Daoy (cell line): ENCODE measurements around the gene SHB. TPM values are rescaled to one million over a fixed set of nuclear protein-coding genes. Genes with fewer than 3 reads are reported as not detected.
A peak's percentile ranks its signal among the peaks of the same experiment; 100 is the strongest.
"Not testable (repeated sequence)": the region's sequence is repeated elsewhere in the genome, so short reads cannot be mapped to it uniquely, and the experiment has no call there.

Source experiments
- DNase-seq: peaks from one replicate; pipeline ENCODE4 v3.0.0-alpha.2; 2015; ENCODE audit warnings: low read depth
- total RNA-seq: library from RNA; depleted of rRNA; stranded (reverse); fragments of >200 nt; shearing (Covaris generic); gene quantifications from 2 replicates; pipeline ENCODE4 v1.2.3, GENCODE V29; 2014

Gene SHB
- total RNA-seq, 1 experiment from 2014 or later = 27.4 TPM

DNA sequence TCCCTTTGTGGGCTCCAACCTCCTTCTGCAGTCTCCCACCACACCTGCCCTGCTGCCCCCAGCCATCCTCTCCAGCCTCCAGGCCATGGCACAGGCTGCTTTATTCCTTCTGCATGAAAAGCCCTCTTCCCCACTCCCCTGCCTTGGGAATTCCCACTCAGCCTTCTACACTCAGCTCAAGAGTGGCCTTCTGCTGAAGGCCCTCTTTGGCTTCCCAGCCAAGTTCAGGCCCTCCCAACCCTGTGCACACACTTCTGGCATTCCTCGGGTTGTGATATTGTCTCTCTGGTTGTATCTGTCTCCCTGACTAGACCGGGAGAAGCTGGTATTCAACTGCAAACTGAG lies 5.7 kb downstream of the SHB start:
- DNase-seq = no peak

DNA sequence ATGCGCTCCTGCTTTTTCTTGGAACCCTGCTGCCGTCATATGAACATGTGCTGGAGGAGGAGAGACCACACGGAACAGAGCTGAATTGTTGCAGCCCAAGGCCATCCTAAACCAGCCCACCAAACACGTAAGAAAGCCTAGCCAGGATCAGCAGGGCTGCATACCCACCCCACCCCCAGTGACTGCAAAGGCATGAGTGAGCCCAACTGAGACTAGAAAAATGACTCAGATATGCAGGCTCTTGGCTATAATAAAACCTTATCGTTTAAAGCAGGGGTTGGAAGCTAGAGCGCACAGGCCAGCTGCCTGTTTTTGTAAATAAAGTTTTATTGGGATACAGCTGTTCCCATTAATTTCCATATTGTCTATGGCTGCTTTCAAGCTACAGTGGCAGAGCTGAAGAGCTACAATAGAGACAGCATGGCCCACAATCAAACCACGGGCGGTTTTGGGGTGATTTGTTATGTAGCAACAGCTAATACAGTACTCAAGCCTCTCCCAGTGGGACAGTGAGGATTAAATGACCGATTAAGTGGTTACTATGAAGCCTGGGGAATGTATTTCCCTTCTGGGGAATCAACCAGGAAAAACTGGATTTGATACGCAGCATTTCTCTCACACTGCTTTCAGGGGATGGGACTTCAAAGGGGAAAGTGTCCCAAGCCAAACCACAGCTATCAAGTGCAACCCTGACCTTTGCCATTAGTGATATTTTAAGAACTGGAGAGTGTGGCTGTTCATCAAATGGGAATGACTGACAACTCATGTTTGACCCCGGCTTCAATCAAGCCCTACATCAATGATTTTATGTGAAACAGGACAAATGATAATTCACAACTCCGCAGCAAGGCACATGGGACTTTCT lies 6.3 kb downstream of the SHB start:
- peak; percentile 74 for DNase-seq

DNA sequence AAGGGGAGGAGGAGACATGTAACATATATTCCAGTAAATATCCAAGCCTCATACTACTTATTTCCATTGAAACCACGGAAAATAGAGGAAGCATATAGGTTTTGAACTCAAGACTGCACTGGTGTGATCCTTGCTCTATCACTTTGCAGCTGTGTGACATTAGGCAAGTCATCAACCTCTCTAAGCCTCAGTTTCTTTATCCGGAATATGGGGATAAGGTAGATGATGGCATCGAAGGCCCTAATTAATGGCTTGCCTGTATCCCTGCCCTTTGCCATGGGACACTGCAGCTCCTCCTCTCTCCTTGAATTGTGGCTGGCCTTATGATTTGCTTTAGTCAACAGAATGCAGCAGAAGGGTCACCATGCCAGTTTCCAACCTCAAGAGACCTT lies 6.9 kb downstream of the SHB start:
- DNase-seq = no peak

DNA sequence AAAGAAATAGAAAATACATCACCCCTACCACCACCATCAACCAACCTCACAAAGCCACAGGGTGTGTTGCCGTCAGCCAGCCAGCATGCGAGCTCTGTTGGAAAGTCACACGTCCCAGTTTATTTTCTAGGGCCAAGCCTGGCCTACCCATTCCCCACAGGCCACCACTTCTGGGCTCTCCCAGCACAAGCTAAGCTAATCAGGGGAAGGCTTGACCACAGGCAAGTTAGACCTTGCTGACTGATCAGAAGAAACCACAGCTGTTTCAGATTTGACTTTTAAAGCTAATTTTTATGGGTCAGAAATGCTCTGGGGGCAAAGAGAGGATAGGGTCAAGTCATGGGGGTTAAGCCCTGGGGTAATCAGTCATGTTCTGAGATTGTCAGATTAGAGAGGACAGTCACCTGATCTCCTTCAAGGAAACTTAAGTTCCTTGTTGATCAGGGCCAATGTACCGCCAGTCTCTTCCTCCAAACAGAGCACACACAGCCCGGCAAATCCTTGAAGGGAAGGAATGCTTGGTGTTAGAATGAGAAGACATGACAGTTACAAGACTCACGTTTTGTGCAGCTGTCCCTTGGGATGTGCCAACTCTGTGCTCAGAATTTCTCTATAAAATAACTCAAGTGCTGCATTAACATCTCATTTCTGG lies 7.6 kb downstream of the SHB start:
- DNase-seq = no peak

DNA sequence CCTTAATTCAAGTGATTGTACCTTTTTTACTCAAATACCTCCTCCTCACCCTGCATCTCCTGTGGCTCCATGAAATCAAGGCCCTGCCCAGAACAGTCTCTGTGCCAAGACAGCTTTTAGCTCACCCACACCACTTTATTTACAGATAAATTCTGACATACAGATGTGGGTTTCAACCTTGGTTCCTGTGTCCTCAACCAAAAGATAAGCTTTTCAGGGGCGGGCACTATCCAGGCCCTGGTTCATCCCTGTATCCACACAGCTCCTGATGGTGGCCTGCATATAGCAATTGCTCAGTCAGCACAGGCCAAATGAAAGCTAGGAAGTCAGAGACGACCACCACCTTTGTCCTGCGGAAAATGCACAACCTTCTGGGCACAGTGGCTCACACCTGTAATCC lies 8.3 kb downstream of the SHB start:
- no peak for DNase-seq

DNA sequence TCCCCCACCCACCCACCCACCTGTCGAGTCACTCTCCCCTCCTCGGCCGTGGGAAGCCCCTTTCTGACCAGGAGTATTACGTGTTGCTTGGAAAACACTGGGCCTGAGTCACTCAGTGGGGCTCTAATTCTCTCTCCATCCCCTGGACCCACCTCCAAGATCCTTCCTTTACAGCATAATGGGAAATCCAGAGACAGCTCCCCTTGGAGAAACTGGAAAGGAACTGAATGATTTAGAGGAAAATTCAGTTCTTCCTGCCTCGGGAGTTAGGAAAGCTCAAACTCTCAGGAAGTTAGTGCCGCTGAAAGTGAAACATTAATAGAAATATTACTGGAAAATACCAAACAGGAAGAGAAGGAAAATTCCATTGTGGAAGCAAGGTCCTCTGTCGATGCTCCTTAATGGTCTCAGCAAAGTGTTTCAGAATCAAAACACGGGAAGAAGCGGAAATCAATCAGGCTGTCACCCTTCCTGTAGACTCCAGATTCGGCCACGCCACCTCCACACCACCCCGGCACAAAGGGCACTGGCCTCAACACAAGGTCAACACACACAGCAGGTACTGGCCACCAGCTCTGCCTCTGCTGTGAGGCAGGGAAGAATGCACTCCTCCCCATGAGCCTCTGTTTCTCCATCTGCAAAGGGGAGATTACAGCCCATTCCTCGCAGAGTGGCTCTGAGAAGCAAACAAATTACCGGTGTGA lies 9.6 kb downstream of the SHB start:
- DNase-seq = peak; percentile 81

DNA sequence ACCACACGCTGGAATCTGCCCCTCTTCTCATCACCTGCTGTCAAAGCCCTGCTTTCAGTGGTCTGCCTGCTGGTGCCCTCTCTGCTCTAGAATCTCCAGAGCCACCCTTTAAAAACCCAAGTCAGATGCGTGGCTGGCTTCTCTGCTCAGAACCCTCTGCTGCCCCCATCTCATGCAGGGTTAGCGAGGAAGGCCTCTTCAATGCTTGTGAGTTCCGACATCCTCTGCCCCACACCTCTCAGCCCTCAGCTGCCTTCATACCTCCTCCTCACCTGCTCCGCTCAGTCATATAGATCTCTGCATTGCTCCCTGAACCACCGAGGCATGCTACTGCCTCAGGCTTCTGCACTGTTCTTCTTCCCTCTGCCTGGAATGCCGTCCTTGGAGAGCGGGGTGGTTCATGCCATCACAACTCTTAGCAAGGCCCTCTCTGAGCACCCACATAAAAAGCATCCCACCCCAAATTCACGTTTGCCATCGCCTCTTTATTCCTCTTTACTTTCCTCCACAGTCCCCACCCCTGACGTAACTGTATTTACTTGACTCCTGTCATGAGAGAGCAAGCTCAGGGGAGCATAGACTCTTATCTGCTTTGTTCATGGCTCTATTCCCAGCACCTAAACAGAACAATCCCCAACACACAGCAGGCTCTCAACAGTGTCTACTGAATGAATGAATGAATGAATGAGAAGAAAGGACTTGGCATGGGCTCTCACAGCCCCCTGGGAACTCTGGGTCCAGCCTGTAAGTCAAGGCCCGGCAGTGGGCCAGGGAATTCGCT lies 10.4 kb downstream of the SHB start:
- no peak for DNase-seq

DNA sequence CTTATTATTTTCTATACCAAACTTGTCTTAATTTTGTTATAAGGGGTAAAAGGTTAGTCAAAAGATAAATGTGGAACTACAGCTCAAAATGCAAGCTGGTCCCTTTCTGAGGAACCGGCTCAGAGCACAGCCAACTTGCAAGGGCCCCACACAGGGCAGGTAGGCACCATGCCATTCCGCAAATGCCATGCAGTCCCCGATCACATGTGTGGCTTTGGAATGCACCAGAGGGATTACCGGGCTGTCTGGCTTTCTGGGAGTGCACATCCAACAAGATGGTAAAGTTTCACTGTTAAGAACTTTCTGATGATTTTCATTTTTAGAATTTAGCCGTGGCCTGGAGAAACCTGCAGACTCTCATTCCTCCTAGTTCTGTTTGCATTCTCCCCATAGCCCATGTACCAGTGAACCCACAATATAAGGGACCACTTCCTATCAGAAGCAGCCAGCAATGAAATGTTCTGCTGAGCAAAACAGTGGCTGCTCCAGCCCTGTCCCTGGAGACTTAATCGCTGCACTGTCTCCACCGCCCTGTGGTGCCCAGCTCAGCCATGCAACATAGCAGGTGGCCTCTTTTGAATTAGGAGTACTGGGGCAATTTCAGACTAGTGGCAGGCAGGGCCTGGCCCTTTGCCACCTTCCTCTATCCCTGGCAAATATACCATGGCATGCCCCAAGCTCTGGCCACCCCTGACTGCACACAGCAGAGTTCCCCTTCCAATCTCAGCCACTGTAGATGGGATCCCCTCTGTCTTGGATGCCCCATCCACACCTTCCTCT lies 11.4 kb downstream of the SHB start:
- peak; percentile 56 for DNase-seq

DNA sequence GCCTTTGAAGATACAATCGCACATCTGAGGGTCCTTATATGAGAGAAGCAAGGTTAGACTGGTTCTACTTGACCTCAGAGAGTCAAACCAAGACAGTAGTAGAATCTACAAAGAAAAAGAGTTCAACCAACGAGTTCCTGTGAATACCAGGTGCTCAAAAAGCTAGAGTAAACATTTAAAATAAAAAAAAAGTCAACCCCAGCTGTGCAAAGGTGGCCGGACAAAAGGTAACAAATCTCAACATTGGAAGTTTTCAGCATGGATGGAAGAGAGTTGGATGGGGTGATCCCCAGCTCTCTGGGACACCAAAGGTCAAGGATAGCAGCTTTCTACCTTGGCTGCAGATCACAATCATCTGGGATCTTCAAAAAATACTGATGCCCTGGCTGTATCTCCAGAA lies 14.4 kb downstream of the SHB start:
- no peak for DNase-seq

DNA sequence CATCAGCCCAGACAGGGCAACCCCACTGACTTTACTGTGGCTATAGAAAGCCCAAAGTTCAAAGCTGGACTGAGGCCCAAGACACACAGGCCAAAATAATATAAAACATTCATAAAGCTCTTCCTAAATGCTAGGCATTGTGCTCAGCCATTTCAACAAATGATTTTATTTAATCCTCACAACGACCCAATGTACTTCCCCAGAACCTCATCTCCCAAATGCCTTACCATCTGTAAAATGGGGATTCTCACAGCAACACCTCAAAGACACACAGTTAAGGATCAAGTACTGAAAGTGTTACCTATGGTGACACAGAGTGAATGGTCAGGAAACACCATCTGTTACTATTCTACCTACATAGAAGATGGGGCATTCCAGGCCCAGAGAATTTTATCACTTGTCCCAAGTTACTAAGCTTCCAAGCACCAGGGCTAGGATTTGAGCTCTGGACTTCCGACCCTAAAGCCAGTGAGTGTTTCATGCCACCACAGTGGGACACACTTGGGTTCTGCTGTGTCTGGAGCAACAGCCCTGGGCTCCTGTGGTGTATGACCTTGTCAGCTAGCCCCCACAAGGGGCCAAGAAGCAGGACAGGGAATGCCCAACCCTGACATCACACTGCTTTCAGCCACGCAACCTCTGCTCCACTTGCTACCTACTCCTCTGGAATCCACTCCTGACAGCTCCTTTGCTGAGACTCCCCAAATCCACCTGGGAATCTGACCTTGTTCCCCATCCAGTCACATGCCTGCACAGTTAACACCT lies 15.1 kb downstream of the SHB start:
- no peak for DNase-seq

DNA sequence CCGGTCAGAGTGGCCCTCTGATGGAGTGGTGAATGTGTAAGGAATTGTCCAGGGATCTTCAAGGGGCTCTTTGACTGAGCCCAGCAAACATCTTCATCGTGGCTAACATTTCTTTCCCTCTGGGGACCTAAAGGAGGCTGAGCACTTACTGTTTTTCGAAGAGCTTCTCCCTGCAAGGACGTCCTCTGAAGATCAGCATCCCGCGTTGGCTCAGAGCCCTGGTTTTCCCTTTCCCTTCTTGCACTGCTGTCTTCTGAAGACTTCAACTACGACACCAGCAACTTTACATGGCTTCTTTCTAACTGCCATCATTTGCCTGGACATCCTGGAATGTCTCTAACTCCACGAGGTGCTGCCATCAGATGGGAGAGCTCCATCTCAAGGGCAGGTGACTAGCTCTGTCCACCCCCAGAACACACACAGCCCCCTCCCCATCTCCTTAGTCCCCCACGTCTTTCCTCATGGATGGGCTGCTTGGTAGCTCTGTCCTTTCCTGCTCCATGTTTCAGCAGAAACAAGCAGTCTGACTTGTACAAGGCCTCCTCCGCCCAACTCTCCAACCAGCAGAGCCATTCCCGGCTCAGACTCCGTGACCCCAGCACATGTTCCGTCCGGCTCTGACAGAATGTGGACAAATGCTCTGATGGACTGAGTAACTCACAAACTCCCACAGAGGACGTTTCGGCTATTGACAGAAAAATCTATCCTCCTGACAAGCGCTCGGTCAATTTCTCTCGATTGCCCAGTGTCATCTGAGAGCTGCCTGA lies 17.1 kb downstream of the SHB start:
- DNase-seq = no peak

DNA sequence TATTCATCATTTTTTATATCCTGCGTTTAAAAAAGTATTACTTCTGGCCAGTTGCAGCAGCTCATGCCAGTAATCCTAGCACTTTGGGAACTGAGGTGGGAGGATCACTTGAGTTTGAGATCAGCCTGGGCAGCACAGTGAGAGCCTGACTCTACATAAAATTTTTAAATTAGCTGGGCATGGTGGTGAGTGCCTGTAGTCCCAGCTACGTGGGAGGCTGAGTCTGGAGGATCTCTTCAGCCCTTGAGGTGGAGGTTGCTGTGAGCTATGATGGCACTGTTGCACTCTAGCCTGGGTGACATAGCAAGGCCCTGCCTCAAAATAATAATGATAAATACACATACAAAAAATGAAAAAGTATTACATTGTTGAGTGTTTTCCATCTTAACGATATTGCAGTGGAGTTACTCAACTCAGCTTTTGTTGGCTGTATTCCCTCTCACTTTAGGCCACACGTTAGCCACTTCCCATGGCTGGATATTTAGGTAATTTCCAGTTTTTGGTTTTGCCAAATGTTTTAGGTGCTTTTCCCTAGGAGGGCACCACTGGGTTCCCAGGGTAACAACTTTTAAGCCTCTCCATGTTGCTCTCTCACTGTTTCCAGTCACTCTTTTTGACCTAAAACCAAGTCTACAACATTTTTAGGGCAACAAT lies 20.6 kb downstream of the SHB start:
- peak; percentile 49 for DNase-seq

DNA sequence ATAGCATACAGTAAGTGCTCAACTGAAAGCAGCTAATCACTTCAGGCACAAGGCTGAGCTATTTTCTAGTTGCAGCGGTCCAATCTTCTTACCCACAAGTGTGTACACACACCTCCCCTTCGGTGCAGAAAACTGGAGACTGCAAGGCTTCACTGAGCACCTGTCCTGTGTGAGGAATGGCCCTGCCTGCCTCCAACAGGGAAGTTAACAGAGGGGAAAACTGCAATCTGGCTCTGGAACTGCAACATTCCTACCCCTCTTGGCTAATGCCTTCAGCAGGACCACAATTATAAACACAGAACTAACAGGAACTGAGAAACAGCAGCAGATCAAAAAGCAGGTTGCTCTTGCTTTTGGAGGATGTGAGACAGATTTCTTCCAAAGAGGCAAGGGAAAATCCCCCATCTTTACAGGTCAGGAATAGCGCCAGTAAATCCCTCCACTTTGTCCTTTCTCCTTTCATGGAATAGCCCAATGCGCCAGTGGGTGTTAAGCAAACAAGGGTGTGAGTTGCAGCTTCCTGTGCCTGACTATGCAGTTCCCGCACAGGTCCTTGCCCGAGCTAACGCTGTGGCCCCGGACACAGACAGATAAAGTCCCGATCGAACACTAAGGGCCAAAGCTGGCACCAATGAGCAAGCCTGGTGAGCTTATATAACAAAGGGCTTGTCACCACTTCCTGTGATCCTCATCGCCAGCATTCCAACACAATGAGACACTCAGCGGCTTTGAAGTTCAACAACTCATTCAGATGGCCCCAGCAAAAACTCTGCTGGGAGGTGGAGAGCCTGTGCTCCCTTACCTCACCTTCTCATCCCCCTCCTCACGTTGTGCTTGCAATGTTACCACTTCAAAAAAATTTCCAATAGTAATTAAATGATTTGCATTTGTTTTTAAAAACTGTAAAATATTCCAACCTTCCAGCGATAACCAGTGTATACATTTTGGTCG lies 21.5 kb downstream of the SHB start:
- peak; percentile 99 for DNase-seq

DNA sequence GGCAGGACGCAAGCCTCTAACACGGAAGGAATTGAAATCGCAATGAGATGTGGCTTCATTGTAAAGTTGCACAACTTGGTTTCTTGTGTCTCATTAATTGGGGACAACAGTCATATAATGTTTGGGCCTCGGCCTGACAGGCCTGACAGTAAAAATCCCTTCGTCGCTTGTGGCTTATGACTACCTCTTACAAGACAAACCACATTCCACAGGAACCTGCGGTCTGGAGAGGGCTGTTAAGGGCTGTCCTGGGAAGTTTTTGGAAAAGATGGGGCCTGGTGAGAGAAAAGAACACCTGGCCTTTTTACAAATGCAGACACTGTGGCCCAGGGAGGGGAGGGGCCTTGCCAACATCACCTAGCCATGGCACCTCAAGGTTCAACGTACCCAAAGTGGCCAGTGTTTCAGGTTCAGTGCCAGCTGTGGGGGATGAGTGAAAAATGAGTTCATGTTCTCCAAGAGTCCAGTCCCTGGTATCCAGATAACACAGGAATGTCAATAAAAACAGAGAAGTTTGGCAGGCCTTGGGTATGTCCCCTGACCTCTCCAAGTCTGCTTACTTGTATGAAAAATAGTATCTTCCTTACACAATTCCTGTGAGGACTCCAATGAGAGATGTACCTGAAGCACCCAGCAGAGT lies 22.2 kb downstream of the SHB start:
- peak; percentile 89 for DNase-seq

DNA sequence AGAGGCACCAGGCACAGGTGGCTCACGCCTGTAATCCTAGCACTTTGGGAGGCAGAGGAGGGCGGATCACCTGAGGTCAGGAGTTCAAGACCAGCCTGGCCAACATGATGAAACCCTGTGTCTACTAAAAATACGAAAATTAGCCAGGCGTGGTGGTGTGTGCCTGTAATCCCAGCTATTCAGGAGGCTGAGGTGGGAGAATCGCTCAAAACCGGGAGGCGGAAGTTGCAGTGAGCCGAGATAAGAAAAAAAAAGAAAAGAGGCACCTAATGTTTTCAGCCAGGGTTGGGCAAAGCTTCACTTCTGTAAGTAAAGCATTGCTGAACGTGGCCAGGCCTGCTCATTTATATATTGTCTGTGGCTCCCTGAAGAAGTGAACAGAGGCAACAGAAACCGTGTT lies 23.1 kb downstream of the SHB start:
- DNase-seq = not testable (repeated sequence)

DNA sequence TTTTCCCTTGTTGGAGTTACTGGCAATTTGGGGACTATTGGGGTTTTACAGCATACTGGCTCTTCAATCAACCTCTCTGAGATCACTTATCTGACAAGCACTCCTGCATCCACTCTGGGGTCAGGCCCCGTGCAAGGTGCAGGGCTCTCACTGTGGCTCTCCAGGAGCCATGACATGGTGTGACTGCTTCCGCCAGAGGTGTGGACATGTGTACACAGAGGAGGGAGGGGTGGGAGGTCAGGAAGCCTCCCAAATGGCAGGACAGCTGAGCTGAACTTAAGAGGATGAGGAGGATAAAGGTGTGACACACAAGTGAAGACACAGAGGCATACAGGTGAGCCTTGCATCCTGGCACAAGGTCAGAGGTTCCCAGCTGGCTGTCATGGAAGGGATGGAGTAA lies 24.3 kb downstream of the SHB start:
- DNase-seq = no peak

DNA sequence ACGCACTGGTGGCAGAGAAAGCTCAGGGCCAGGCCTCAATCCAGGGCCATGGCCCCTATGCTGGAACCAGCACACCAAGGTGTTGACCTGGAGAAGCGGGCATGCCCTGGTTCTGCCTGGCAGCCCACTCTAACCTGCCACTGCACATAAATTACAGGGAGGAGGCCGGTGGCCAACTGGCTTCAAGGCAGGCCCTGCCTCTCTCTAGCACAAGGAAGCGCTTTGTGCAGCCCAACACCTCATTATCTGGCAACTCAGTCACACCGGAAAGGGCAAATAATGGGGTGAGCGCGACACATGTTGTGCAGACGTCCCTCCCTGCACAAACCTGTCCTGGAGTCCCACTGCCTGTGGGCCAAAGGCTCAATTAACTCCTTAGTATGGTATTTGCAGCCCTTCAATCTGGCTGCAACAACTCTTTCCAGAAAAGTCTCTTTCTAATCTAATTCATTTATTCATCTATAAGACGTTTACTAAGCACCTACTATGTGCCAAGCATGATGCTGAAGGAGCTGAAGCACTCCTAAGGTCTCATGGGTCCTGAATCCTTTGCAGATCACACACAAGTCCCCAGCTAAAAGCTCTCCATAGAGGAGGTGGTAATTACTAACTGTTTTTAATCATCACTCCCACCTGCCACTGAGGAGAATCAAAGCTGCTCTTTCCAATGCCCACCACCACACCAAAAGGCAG lies 24.9 kb downstream of the SHB start:
- DNase-seq = no peak
